Measurements from ENCODE around the gene BTBD7. TPM values are rescaled to one million over a fixed set of nuclear protein-coding genes. Genes with fewer than 3 reads are reported as not detected.
A peak's percentile ranks its signal among the peaks of the same experiment; 100 is the strongest.

Gene BTBD7
- total and polyA plus RNA-seq, 9 of the 15 experiments (the other 6 are each of a cell fraction or from before 2014, with no cell fraction given) = 2.5 to 12.9 (median 6.2) TPM

- in situ Hi-C loops (cut with MboI) = no loop called here
- H2AFZ ChIP-seq (ENCODE audit: low read depth, low read length) = no peak overlapping the region
- no peak overlapping the region for H3K27ac ChIP-seq (ENCODE audit: extremely low read depth, low read depth, low read length)
- WGBS (ENCODE audit: insufficient coverage, low coverage, missing lambda C conversion rate) = 32% methylated on average over 2 of the region's 2 CpGs
- H3K27me3 ChIP-seq (ENCODE audit: control insufficient read depth in 2 of 2, insufficient read depth in 2 of 2, low read length in 2 of 2) = no peaks in the 10 kb centered on the region
- no peak for TF ChIP-seq THRB (CRISPR knock-in tag; conservative IDR thresholded peaks at IDR 0.05)
- TF ChIP-seq ZNF398 (CRISPR knock-in tag; IDR thresholded peaks at IDR 0.05) = no peak
- no peak for TF ChIP-seq U2AF2 (optimal IDR thresholded peaks at IDR 0.05; ENCODE audit: low read depth, low read length)
- TF ChIP-seq ZNF311 (CRISPR knock-in tag; IDR thresholded peaks at IDR 0.05) = no peak
- no peak for TF ChIP-seq ZNF655 (CRISPR knock-in tag; IDR thresholded peaks at IDR 0.05)
- ChIA-PET CTCF (ENCODE audit: low intra/inter-chr PET ratio) (no interaction called here), POLR2A (interaction anchor here (1.5 kb wide), 2 partner anchors 8 to 14 kb away, joined by 5 to 11 read pairs; no protein-coding TSS in a partner anchor)
- no peaks in the 10 kb centered on the region for H3K36me3 ChIP-seq (ENCODE audit: control insufficient read depth, insufficient read depth, low read length)
- no peak overlapping the region for H3K4me2 ChIP-seq (ENCODE audit: insufficient read depth, low read length)
- DNase-seq (ENCODE audit: extremely low read depth in 1 of 4, low spot score in 3 of 4) (no peak), FAIRE-seq (no peak), ATAC-seq (peak; percentile 55)
- intact Hi-C loops (cut with micrococcal nuclease) = no loop called here
- no peaks in the 10 kb centered on the region for H3K9me3 ChIP-seq (replicated peaks; ENCODE audit: control insufficient read depth, insufficient read depth, low read depth, low read length)
- H3K4me1 ChIP-seq (replicated peaks in 1 of 2; ENCODE audit: control insufficient read depth in 2 of 2, insufficient read depth in 2 of 2, low read length in 2 of 2) = peaks cover 0 to 13% of the 10 kb centered on the region in 2 experiments; a peak in 4 of 5 replicates
- H3K9me1 ChIP-seq (ENCODE audit: control insufficient read depth, insufficient read depth, low read length) = no peaks in the 10 kb centered on the region
- H3K9ac ChIP-seq (ENCODE audit: insufficient read depth in 1 of 2, low read depth in 2 of 2, low read length in 2 of 2) = no peak overlapping the region
- BruUV-seq (replicated peaks) = no TSS peak
- H4K20me1 ChIP-seq (replicated peaks; ENCODE audit: control insufficient read depth, insufficient read depth, low read length) = no peaks in the 10 kb centered on the region
- H3K4me3 ChIP-seq = no peak overlapping the region
- H3K79me2 ChIP-seq (ENCODE audit: control insufficient read depth, insufficient read depth, low read length) = peaks cover 57% of the 10 kb centered on the region
These were observed 23.3 kb downstream of the BTBD7 start for GRCh38 chr14:93309427-93309966.

All from K562 (cell line).